ENCODE measurements around the gene MAPK10.

- TF ChIP-seq ZNF24 (IDR thresholded peaks at IDR 0.05) (no peak), FOXJ2 (tag; IDR thresholded peaks at IDR 0.05) (no peak), FOXM1 (IDR thresholded peaks at IDR 0.05; ENCODE audit: low read depth) (no peak), FOXM1 (CRISPR knock-in tag; IDR thresholded peaks at IDR 0.05; ENCODE audit: low read depth) (no peak), MAFF (IDR thresholded peaks at IDR 0.05; ENCODE audit: low read length) (no peak), RFX5 (IDR thresholded peaks at IDR 0.05; ENCODE audit: low read depth, low read length) (no peak), TCF15 (CRISPR knock-in tag; IDR thresholded peaks at IDR 0.05) (no peak), E2F6 (IDR thresholded peaks at IDR 0.05; ENCODE audit: borderline replicate concordance in 1 of 2, extremely low read depth in 1 of 2, insufficient read depth in 1 of 2, insufficient read length in 1 of 2, low read depth in 1 of 2, low read length in 1 of 2, poor library complexity in 1 of 2, severe bottlenecking in 1 of 2) (no peak), ZNF511 (CRISPR knock-in tag; IDR thresholded peaks at IDR 0.05) (no peak)
These were observed 7.7 kb upstream of the MAPK10 start for GRCh38 chr4:86367577-86367976.
